DND-41 (cell line): ENCODE measurements around the gene SREBF2.

Experiments used
- EZH2 ChIP-seq: IDR thresholded peaks from 3 replicates; pipeline ENCODE4 v1.6.1; 2012; ENCODE audit warnings: borderline replicate concordance, low read depth, mild to moderate bottlenecking, moderate library complexity, low read length, inconsistent platforms; ENCODE audit not compliant: severe bottlenecking
- TF ChIP-seq, protein P1 (sequence below): IDR thresholded peaks from 2 replicates; pipeline ENCODE4 v1.5.1; 2012; ENCODE audit warnings: borderline replicate concordance, low read length, moderate library complexity, mild to moderate bottlenecking; ENCODE audit not compliant: poor library complexity, severe bottlenecking; ENCODE audit errors: extremely low read depth

GRCh38 chr22:41885116-41885515 lies 52.2 kb downstream of the SREBF2 start:
- TF ChIP-seq, protein P1, sequence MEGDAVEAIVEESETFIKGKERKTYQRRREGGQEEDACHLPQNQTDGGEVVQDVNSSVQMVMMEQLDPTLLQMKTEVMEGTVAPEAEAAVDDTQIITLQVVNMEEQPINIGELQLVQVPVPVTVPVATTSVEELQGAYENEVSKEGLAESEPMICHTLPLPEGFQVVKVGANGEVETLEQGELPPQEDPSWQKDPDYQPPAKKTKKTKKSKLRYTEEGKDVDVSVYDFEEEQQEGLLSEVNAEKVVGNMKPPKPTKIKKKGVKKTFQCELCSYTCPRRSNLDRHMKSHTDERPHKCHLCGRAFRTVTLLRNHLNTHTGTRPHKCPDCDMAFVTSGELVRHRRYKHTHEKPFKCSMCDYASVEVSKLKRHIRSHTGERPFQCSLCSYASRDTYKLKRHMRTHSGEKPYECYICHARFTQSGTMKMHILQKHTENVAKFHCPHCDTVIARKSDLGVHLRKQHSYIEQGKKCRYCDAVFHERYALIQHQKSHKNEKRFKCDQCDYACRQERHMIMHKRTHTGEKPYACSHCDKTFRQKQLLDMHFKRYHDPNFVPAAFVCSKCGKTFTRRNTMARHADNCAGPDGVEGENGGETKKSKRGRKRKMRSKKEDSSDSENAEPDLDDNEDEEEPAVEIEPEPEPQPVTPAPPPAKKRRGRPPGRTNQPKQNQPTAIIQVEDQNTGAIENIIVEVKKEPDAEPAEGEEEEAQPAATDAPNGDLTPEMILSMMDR: no peak
- TF ChIP-seq EZH2: no peak
